ENCODE results near the gene ARHGEF5. TPM values are rescaled to one million over a fixed set of nuclear protein-coding genes. Genes with fewer than 3 reads are reported as not detected.

The ARHGEF5 gene
- total and polyA plus RNA-seq, 2 donors from 2014 or later, result 15.2 to 43.5 TPM

DNA sequence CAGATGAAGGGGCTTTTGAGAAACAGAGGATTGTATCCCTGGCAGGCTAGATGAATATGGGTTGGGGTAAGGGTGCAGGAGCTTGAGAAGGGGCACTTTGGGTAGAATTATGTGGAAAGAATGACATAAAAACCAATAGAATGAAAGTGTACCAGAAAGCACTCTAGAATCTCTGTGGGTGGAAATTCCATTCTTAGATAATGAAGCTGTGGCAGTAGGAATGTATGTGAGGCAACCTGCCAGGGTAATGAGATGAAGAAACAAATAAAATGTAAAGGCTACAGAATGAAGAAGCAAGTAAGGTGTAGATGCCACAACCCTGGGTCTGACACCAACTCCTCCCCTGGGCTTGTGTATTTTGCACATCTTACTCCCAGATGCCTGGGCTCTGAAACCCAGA is 31.5 kb downstream of the ARHGEF5 start:
- TF ChIP-seq, protein P1, sequence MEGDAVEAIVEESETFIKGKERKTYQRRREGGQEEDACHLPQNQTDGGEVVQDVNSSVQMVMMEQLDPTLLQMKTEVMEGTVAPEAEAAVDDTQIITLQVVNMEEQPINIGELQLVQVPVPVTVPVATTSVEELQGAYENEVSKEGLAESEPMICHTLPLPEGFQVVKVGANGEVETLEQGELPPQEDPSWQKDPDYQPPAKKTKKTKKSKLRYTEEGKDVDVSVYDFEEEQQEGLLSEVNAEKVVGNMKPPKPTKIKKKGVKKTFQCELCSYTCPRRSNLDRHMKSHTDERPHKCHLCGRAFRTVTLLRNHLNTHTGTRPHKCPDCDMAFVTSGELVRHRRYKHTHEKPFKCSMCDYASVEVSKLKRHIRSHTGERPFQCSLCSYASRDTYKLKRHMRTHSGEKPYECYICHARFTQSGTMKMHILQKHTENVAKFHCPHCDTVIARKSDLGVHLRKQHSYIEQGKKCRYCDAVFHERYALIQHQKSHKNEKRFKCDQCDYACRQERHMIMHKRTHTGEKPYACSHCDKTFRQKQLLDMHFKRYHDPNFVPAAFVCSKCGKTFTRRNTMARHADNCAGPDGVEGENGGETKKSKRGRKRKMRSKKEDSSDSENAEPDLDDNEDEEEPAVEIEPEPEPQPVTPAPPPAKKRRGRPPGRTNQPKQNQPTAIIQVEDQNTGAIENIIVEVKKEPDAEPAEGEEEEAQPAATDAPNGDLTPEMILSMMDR (IDR thresholded peaks at IDR 0.05; ENCODE audit: borderline replicate concordance, extremely low read depth, insufficient read depth), result no peak
- H3K4me1 ChIP-seq (ENCODE audit: control insufficient read depth in 2 of 3, insufficient read depth in 2 of 3, low read depth in 1 of 3, low read length in 3 of 3), result peaks cover 0 to 8% (median 6%) of the 10 kb centered on the region in 3 donors
- no peak for FAIRE-seq
- no peak overlapping the region for H3K9ac ChIP-seq (ENCODE audit: low read length in 3 of 3)
- no peak overlapping the region for H3K4me3 ChIP-seq (ENCODE audit: low read length in 3 of 3)
- DNase-seq, result no peak
- no peak overlapping the region for H3K27ac ChIP-seq (ENCODE audit: low read depth in 2 of 2, low read length in 2 of 2)
- H3K27me3 ChIP-seq (ENCODE audit: control insufficient read depth, insufficient read depth, low read length), result no peaks in the 10 kb centered on the region
- intact Hi-C loops (cut with DNase I), result no loop called here
- no peaks in the 10 kb centered on the region for H3K36me3 ChIP-seq (ENCODE audit: control insufficient read depth in 2 of 3, insufficient read depth in 3 of 3, low read length in 3 of 3)
- H3K9me3 ChIP-seq (ENCODE audit: control insufficient read depth in 2 of 3, insufficient read depth in 1 of 3, low read length in 3 of 3), result no peaks in the 10 kb centered on the region

DNA sequence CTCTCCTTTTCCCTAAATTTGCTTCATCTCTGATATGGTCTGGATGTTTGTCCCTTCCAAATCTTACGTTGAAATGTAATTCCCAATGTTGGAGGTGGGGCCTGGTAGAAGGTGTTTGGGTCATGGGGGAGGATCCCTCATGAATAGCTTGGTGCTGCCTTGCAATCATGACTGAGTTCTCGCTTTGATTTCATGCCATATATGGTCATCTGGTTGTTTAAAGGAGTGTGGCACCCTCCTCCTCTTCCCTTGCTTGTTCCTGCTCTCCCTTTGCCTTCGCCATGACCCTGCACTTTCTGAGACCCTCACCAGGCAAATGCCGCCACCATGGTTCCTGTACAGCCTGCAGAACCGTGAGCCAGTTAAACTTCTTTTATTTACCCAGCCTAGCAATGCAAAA is 33.7 kb downstream of the ARHGEF5 start:
- H3K27ac ChIP-seq (ENCODE audit: low read depth in 2 of 2, low read length in 2 of 2), result no peak overlapping the region
- TF ChIP-seq, protein P1 (IDR thresholded peaks at IDR 0.05; ENCODE audit: borderline replicate concordance, extremely low read depth, insufficient read depth), result no peak
- DNase-seq (peak in 1 of 5 donors; percentile 18), FAIRE-seq (no peak)
- no peak overlapping the region for H3K9ac ChIP-seq (ENCODE audit: low read length in 3 of 3)
- intact Hi-C loops (cut with DNase I), result no loop called here
- H3K9me3 ChIP-seq (ENCODE audit: control insufficient read depth in 2 of 3, insufficient read depth in 1 of 3, low read length in 3 of 3), result no peaks in the 10 kb centered on the region
- H3K27me3 ChIP-seq (ENCODE audit: control insufficient read depth, insufficient read depth, low read length), result no peaks in the 10 kb centered on the region
- peaks cover 0 to 8% (median 0%) of the 10 kb centered on the region in 3 donors for H3K4me1 ChIP-seq (ENCODE audit: control insufficient read depth in 2 of 3, insufficient read depth in 2 of 3, low read depth in 1 of 3, low read length in 3 of 3)
- no peaks in the 10 kb centered on the region for H3K36me3 ChIP-seq (ENCODE audit: control insufficient read depth in 2 of 3, insufficient read depth in 3 of 3, low read length in 3 of 3)
- H3K4me3 ChIP-seq (ENCODE audit: low read length in 3 of 3), result no peak overlapping the region

DNA sequence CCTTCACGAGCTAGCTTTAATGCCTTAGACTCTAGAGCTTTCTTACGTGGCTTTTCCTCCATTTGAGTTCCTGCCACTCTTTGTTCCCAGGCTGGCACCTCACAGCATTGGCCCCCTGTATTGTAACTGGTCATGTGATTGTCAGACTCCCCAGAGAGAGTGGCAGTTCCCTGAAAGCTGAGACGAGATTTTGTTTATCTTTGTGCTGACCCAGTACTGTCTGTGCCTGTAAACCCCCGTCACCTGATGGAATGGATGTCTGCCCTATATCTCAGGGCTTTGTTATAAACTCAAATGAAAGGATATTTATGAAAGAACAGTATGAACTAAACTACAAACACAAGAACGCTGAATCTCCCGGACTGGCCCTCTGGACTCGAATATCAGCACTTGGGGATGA is 35.3 kb downstream of the ARHGEF5 start:
- no peaks in the 10 kb centered on the region for H3K4me1 ChIP-seq (ENCODE audit: control insufficient read depth in 2 of 3, insufficient read depth in 2 of 3, low read depth in 1 of 3, low read length in 3 of 3)
- intact Hi-C loops (cut with DNase I), result no loop called here

More for the DNA sequence above, 35.3 kb downstream of the ARHGEF5 start:
- no peaks in the 10 kb centered on the region for H3K27me3 ChIP-seq (ENCODE audit: control insufficient read depth, insufficient read depth, low read length)
- H3K9ac ChIP-seq (ENCODE audit: low read length in 3 of 3), result no peak overlapping the region
- H3K27ac ChIP-seq (ENCODE audit: low read depth in 2 of 2, low read length in 2 of 2), result no peak overlapping the region
- FAIRE-seq, result no peak
- TF ChIP-seq, protein P1 (IDR thresholded peaks at IDR 0.05; ENCODE audit: borderline replicate concordance, extremely low read depth, insufficient read depth), result no peak
- H3K4me3 ChIP-seq (ENCODE audit: low read length in 3 of 3), result no peak overlapping the region
- peak in 1 of 5 donors; percentile 26 for DNase-seq
- H3K9me3 ChIP-seq (ENCODE audit: control insufficient read depth in 2 of 3, insufficient read depth in 1 of 3, low read length in 3 of 3), result no peaks in the 10 kb centered on the region
- no peaks in the 10 kb centered on the region for H3K36me3 ChIP-seq (ENCODE audit: control insufficient read depth in 2 of 3, insufficient read depth in 3 of 3, low read length in 3 of 3)

Measured in kidney (tissue), 14 donors.